ENCODE data around the gene FOXS1. TPM values are rescaled to one million over a fixed set of nuclear protein-coding genes. Genes with fewer than 3 reads are reported as not detected.
"Not testable (repeated sequence)": the region's sequence is repeated elsewhere in the genome, so short reads cannot be mapped to it uniquely, and the experiment has no call there.

The FOXS1 gene
- total RNA-seq, 1 experiment from 2014 or later: 6.3 TPM

- in situ Hi-C loops (cut with HindIII; ENCODE audit: low pct_unique_long_range_greater_than_20kb, low sequenced_read_pairs): no loop called here
Measured at GRCh38 chr20:31816221-31816620, 29.2 kb downstream of the FOXS1 start.

GRCh38 chr20:31815408-31816188 lies 29.8 kb downstream of the FOXS1 start:
- Histone ChIP-seq H3K27me3 (ENCODE audit: control insufficient read depth, insufficient read depth, low read length) (no peaks in the 10 kb centered on the region), H3K27ac (ENCODE audit: low read length) (peak overlapping the region; percentile 44), H3K9me3 (ENCODE audit: control insufficient read depth, insufficient read depth, low read depth, low read length) (no peaks in the 10 kb centered on the region), H3K4me1 (ENCODE audit: control insufficient read depth, insufficient read depth, low read length) (peaks cover 31% of the 10 kb centered on the region), H3K4me3 (ENCODE audit: low read depth in 2 of 2, low read length in 2 of 2) (no peak overlapping the region), H3K36me3 (ENCODE audit: control insufficient read depth, insufficient read depth, low read length) (no peaks in the 10 kb centered on the region)
- TF ChIP-seq TCF7L2 (IDR thresholded peaks at IDR 0.05; ENCODE audit: low read depth, low read length) (no peak), POLR2AphosphoS5 (IDR thresholded peaks at IDR 0.05; ENCODE audit: low read depth, low read length) (0 out of 2 replicates have a peak, but pooled peaks have one; percentile 2), SIN3A (IDR thresholded peaks at IDR 0.05; ENCODE audit: borderline replicate concordance, insufficient read depth, low read depth, low read length) (no peak)
- TF ChIP-seq, protein P1, sequence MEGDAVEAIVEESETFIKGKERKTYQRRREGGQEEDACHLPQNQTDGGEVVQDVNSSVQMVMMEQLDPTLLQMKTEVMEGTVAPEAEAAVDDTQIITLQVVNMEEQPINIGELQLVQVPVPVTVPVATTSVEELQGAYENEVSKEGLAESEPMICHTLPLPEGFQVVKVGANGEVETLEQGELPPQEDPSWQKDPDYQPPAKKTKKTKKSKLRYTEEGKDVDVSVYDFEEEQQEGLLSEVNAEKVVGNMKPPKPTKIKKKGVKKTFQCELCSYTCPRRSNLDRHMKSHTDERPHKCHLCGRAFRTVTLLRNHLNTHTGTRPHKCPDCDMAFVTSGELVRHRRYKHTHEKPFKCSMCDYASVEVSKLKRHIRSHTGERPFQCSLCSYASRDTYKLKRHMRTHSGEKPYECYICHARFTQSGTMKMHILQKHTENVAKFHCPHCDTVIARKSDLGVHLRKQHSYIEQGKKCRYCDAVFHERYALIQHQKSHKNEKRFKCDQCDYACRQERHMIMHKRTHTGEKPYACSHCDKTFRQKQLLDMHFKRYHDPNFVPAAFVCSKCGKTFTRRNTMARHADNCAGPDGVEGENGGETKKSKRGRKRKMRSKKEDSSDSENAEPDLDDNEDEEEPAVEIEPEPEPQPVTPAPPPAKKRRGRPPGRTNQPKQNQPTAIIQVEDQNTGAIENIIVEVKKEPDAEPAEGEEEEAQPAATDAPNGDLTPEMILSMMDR (IDR thresholded peaks at IDR 0.05): no peak
- TF ChIP-seq, protein P2, sequence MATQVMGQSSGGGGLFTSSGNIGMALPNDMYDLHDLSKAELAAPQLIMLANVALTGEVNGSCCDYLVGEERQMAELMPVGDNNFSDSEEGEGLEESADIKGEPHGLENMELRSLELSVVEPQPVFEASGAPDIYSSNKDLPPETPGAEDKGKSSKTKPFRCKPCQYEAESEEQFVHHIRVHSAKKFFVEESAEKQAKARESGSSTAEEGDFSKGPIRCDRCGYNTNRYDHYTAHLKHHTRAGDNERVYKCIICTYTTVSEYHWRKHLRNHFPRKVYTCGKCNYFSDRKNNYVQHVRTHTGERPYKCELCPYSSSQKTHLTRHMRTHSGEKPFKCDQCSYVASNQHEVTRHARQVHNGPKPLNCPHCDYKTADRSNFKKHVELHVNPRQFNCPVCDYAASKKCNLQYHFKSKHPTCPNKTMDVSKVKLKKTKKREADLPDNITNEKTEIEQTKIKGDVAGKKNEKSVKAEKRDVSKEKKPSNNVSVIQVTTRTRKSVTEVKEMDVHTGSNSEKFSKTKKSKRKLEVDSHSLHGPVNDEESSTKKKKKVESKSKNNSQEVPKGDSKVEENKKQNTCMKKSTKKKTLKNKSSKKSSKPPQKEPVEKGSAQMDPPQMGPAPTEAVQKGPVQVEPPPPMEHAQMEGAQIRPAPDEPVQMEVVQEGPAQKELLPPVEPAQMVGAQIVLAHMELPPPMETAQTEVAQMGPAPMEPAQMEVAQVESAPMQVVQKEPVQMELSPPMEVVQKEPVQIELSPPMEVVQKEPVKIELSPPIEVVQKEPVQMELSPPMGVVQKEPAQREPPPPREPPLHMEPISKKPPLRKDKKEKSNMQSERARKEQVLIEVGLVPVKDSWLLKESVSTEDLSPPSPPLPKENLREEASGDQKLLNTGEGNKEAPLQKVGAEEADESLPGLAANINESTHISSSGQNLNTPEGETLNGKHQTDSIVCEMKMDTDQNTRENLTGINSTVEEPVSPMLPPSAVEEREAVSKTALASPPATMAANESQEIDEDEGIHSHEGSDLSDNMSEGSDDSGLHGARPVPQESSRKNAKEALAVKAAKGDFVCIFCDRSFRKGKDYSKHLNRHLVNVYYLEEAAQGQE (IDR thresholded peaks at IDR 0.05; ENCODE audit: insufficient read depth in 1 of 2, low read depth in 2 of 2, low read length in 1 of 2): 0 out of 4 replicates have a peak, but pooled peaks of 1 of the 2 experiments have one; percentile 13
- ATAC-seq (peak; percentile 58), DNase-seq (ENCODE audit: low read depth, low spot score) (no peak)
- intact Hi-C loops (cut with micrococcal nuclease; ENCODE audit: unreplicated experiment) (no loop called here), in situ Hi-C loops (cut with HindIII; ENCODE audit: low pct_unique_long_range_greater_than_20kb, low sequenced_read_pairs) (no loop called here)
- CTCF ChIA-PET: interaction anchor here (0.9 to 1.2 kb wide), 2 partner anchors 31 to 153 kb away, joined by 3 read pairs; no protein-coding TSS in a partner anchor
- BruUV-seq (replicated peaks): no TSS peak
- POLR2A ChIA-PET: no interaction called here

More at GRCh38 chr20:31816221-31816620, 29.2 kb downstream of the FOXS1 start:
- H3K4me1 ChIP-seq (ENCODE audit: control insufficient read depth, insufficient read depth, low read length): peaks cover 31% of the 10 kb centered on the region
- ChIA-PET CTCF (no interaction called here), POLR2A (interaction anchor here (0.5 kb wide), 1 partner anchor 237 kb away, joined by 12 read pairs; no protein-coding TSS in a partner anchor)
- H3K36me3 ChIP-seq (ENCODE audit: control insufficient read depth, insufficient read depth, low read length): no peaks in the 10 kb centered on the region
- H3K4me3 ChIP-seq (ENCODE audit: low read depth in 2 of 2, low read length in 2 of 2): no peak overlapping the region
- no peaks in the 10 kb centered on the region for H3K27me3 ChIP-seq (ENCODE audit: control insufficient read depth, insufficient read depth, low read length)
- no peak for TF ChIP-seq POLR2AphosphoS5 (IDR thresholded peaks at IDR 0.05; ENCODE audit: low read depth, low read length)
- intact Hi-C loops (cut with micrococcal nuclease; ENCODE audit: unreplicated experiment): no loop called here
- no peaks in the 10 kb centered on the region for H3K9me3 ChIP-seq (ENCODE audit: control insufficient read depth, insufficient read depth, low read depth, low read length)
- H3K27ac ChIP-seq (ENCODE audit: low read length): peak overlapping the region; percentile 44
- no peak for ATAC-seq
- BruUV-seq (replicated peaks): no TSS peak
- no peak for DNase-seq (ENCODE audit: low read depth, low spot score)

DNA sequence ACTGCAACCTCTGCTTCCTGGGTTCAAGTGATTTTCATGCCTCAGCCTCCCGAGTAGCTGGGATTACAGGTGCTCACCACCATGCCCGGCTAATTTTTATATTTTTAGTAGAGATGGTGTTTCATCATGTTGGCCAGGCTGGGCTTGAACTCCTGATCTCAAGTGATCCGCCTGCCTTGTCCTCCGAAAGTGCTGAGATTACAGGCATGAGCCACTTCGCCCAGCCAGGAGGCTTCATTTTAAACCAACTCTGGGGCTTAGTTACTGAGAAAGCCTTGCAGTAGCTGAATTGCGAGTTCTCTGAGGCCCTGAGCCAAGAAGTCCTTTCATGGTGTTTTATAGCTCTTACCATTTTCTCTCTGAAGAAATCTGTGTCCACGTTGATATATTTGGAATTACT lies 31.3 kb downstream of the FOXS1 start:
- intact Hi-C loops (cut with micrococcal nuclease; ENCODE audit: unreplicated experiment); H3K27me3 ChIP-seq (ENCODE audit: control insufficient read depth, insufficient read depth, low read length); H3K9me3 ChIP-seq (ENCODE audit: control insufficient read depth, insufficient read depth, low read depth, low read length); H3K27ac ChIP-seq (ENCODE audit: low read length); H3K4me3 ChIP-seq (ENCODE audit: low read depth in 2 of 2, low read length in 2 of 2); in situ Hi-C loops (cut with HindIII; ENCODE audit: low pct_unique_long_range_greater_than_20kb, low sequenced_read_pairs); ATAC-seq; DNase-seq (ENCODE audit: low read depth, low spot score); BruUV-seq (replicated peaks); H3K36me3 ChIP-seq (ENCODE audit: control insufficient read depth, insufficient read depth, low read length): not testable (repeated sequence)
- ChIA-PET CTCF (interaction anchor here (0.7 kb wide), 1 partner anchor 181 kb away, joined by 5 read pairs; no protein-coding TSS in a partner anchor), POLR2A (interaction anchor here (0.6 kb wide), 1 partner anchor 465 kb away, joined by 13 read pairs; no protein-coding TSS in a partner anchor)
- peaks cover 40% of the 10 kb centered on the region for H3K4me1 ChIP-seq (ENCODE audit: control insufficient read depth, insufficient read depth, low read length)

Data from Panc1 (cell line).